HEK293 (cell line): ENCODE data around the gene ISG15.

Experiments used
- ATF2 ChIP-seq: fragments of 450-650 bp; formaldehyde crosslinking; IDR thresholded peaks from 2 replicates; pipeline ENCODE4 v1.5.1; 2016; ENCODE audit warnings: missing biosample characterization, missing genetic modification characterization, low read depth
- BCL11A ChIP-seq: fragments of 450-650 bp; formaldehyde crosslinking; IDR thresholded peaks from 2 replicates; pipeline ENCODE4 v1.5.1; 2016; ENCODE audit warnings: low read depth, missing biosample characterization, missing genetic modification characterization
- CTCF ChIP-seq: fragments of 450-650 bp; formaldehyde crosslinking; IDR thresholded peaks from 2 replicates; pipeline ENCODE4 v1.5.1; 2016; ENCODE audit warnings: missing biosample characterization, missing genetic modification characterization
- EGR2 ChIP-seq: fragments of 450-650 bp; formaldehyde crosslinking; IDR thresholded peaks from 2 replicates; pipeline ENCODE4 v1.5.1; 2016; ENCODE audit warnings: low read depth, missing biosample characterization, missing genetic modification characterization
- IKZF3 ChIP-seq: fragments of 450-650 bp; IDR thresholded peaks from 2 replicates; pipeline ENCODE4 v1.5.0; 2018; ENCODE audit warnings: missing biosample characterization, mild to moderate bottlenecking, missing genetic modification characterization, moderate library complexity
- KLF10 ChIP-seq: fragments of 450-650 bp; IDR thresholded peaks from 2 replicates; pipeline ENCODE4 v1.5.1; 2018; ENCODE audit warnings: missing biosample characterization, mild to moderate bottlenecking, missing genetic modification characterization
- KLF8 ChIP-seq: fragments of 450-650 bp; formaldehyde crosslinking; IDR thresholded peaks from 2 replicates; pipeline ENCODE4 v1.5.1; 2016; ENCODE audit warnings: missing biosample characterization, missing genetic modification characterization
- PRDM10 ChIP-seq: fragments of 450-650 bp; formaldehyde crosslinking; IDR thresholded peaks from 2 replicates; pipeline ENCODE4 v1.5.1; 2016; ENCODE audit warnings: missing biosample characterization, missing genetic modification characterization
- SP7 ChIP-seq: fragments of 450-650 bp; formaldehyde crosslinking; IDR thresholded peaks from 2 replicates; pipeline ENCODE4 v1.5.1; 2016; ENCODE audit warnings: missing biosample characterization, missing genetic modification characterization
- ZBTB1 ChIP-seq: fragments of 450-650 bp; formaldehyde crosslinking; IDR thresholded peaks from 2 replicates; pipeline ENCODE4 v1.5.1; 2016; ENCODE audit warnings: missing biosample characterization, missing genetic modification characterization
- ZBTB11 ChIP-seq: fragments of 450-650 bp; formaldehyde crosslinking; conservative IDR thresholded peaks from 2 replicates; pipeline ENCODE4 v1.5.1; 2016; ENCODE audit warnings: low read depth, missing biosample characterization, missing genetic modification characterization
- ZNF10 ChIP-seq: fragments of 450-650 bp; formaldehyde crosslinking; IDR thresholded peaks from 2 replicates; pipeline ENCODE4 v1.5.1; 2017; ENCODE audit warnings: missing biosample characterization, missing genetic modification characterization
- ZNF2 ChIP-seq: fragments of 450-650 bp; formaldehyde crosslinking; IDR thresholded peaks from 2 replicates; pipeline ENCODE4 v1.5.1; 2016; ENCODE audit warnings: missing biosample characterization, missing genetic modification characterization
- ZNF341 ChIP-seq: fragments of 450-650 bp; formaldehyde crosslinking; IDR thresholded peaks from 2 replicates; pipeline ENCODE4; 2016; ENCODE audit warnings: low read depth, missing biosample characterization, missing genetic modification characterization
- ZNF398 ChIP-seq: fragments of 450-650 bp; formaldehyde crosslinking; IDR thresholded peaks from 2 replicates; pipeline ENCODE4 v1.5.1; 2017; ENCODE audit warnings: missing biosample characterization, missing genetic modification characterization
- ZNF416 ChIP-seq: fragments of 450-650 bp; formaldehyde crosslinking; IDR thresholded peaks from 2 replicates; pipeline ENCODE4 v1.5.1; 2016; ENCODE audit warnings: missing biosample characterization, missing genetic modification characterization
- ZNF600 ChIP-seq: fragments of 450-650 bp; formaldehyde crosslinking; IDR thresholded peaks from 2 replicates; pipeline ENCODE4 v1.5.1; 2016; ENCODE audit warnings: missing biosample characterization, missing genetic modification characterization
- ZSCAN30 ChIP-seq: fragments of 450-650 bp; IDR thresholded peaks from 2 replicates; pipeline ENCODE4 v1.5.1; 2018; ENCODE audit warnings: missing biosample characterization, mild to moderate bottlenecking, missing genetic modification characterization, moderate library complexity
- ZXDB ChIP-seq: fragments of 450-650 bp; formaldehyde crosslinking; IDR thresholded peaks from 2 replicates; pipeline ENCODE4 v1.5.1; 2016; ENCODE audit warnings: missing biosample characterization, missing genetic modification characterization

ISG15 gene

GRCh38 chr1:975896-976683 lies 37.2 kb upstream of the ISG15 start (continued):
- TF ChIP-seq KLF10 (tag by site-specific recombination) (peak; percentile 41; the same call in 1 of the 2 replicates), PRDM10 (tag by site-specific recombination) (peak; percentile 57; the same call in 1 of the 2 replicates), ZNF341 (peak; percentile 92), ZXDB (peak; percentile 35), ZBTB11 (tag by site-specific recombination) (0 out of 2 replicates have a peak, but pooled peaks have one; percentile 22), KLF8 (tag by site-specific recombination) (peak; percentile 78), ZNF398 (tag by site-specific recombination) (peak; percentile 11; the same call in 1 of the 2 replicates), ZSCAN30 (tag by site-specific recombination) (peak; percentile 83), ZNF600 (tag by site-specific recombination) (peak; percentile 96), BCL11A (0 out of 2 replicates have a peak, but pooled peaks have one; percentile 39), CTCF (tag by site-specific recombination) (peak; percentile 96), ATF2 (tag by site-specific recombination) (no peak), IKZF3 (tag by site-specific recombination) (peak; percentile 45; the same call in 1 of the 2 replicates), ZNF2 (tag by site-specific recombination) (peak; percentile 75; the same call in 1 of the 2 replicates), ZNF10 (tag by site-specific recombination) (peak; percentile 35; the same call in 1 of the 2 replicates), ZNF416 (tag by site-specific recombination) (no peak), EGR2 (tag by site-specific recombination) (peak; percentile 28; the same call in 1 of the 2 replicates), ZBTB1 (0 out of 2 replicates have a peak, but pooled peaks have one; percentile 25), SP7 (tag by site-specific recombination) (peak; percentile 40; the same call in 1 of the 2 replicates)
